Naive B cell (primary cell): ENCODE results near the gene KIF23. TPM values are rescaled to one million over a fixed set of nuclear protein-coding genes. Genes with fewer than 3 reads are reported as not detected.

Experiments
- ATAC-seq, 2 donors: fragments of 150-1000 bp; cut with Tn5 transposase; 2 replicates each; pipeline ENCODE4 v1.10.0; 2021; ENCODE audit warnings: low read depth in 2 of 2, mild to moderate bottlenecking in 2 of 2, moderate library complexity in 2 of 2
- DNase-seq: peaks from one replicate; pipeline ENCODE4 v3.0.0; 2022
- H3K27ac Mint-ChIP-seq, 6 donors: one replicate each; pipeline ENCODE4 v1.8.0; 2020 to 2022; ENCODE audit warnings: mild to moderate bottlenecking in 6 of 6, mixed read lengths in 6 of 6, moderate library complexity in 5 of 6, inconsistent platforms in 2 of 6
- H3K27me3 Mint-ChIP-seq, 3 donors: one replicate each; pipeline ENCODE4 v1.8.0; 2021 to 2022; ENCODE audit warnings: mixed read lengths in 3 of 3, mild to moderate bottlenecking in 1 of 3
- H3K36me3 Mint-ChIP-seq, 2 donors: one replicate each; pipeline ENCODE4 v1.8.0; 2020 to 2022; ENCODE audit warnings: mixed read lengths in 2 of 2, inconsistent platforms in 1 of 2, mild to moderate bottlenecking in 1 of 2
- H3K4me1 Mint-ChIP-seq, 3 donors: one replicate each; pipeline ENCODE4 v1.8.0; 2020 to 2022; ENCODE audit warnings: mixed read lengths in 3 of 3, inconsistent platforms in 1 of 3, mild to moderate bottlenecking in 1 of 3, moderate library complexity in 1 of 3
- H3K4me3 Mint-ChIP-seq, 8 donors: one replicate each; pipeline ENCODE4 v1.8.0; 2020 to 2022; ENCODE audit warnings: mild to moderate bottlenecking in 8 of 8, mixed read lengths in 8 of 8, moderate library complexity in 8 of 8, inconsistent platforms in 2 of 8
- H3K9me3 Mint-ChIP-seq, 7 donors: one replicate each; pipeline ENCODE4 v1.8.0; 2020 to 2022; ENCODE audit warnings: mixed read lengths in 7 of 7, mild to moderate bottlenecking in 5 of 7, inconsistent platforms in 2 of 7, moderate library complexity in 1 of 7
- polyA plus RNA-seq, 6 donors: library from polyadenylated mRNA; unstranded; fragments of 300-500 nt; fragmentation: Illumina TruSeq; gene quantifications; one replicate each; pipeline ENCODE4 v1.2.3, GENCODE V29; 2021; ENCODE audit warnings: low read depth in 6 of 6

Gene KIF23
- polyA plus RNA-seq, 6 donors from 2014 or later, result 0.17 TPM; not detected in 5

DNA sequence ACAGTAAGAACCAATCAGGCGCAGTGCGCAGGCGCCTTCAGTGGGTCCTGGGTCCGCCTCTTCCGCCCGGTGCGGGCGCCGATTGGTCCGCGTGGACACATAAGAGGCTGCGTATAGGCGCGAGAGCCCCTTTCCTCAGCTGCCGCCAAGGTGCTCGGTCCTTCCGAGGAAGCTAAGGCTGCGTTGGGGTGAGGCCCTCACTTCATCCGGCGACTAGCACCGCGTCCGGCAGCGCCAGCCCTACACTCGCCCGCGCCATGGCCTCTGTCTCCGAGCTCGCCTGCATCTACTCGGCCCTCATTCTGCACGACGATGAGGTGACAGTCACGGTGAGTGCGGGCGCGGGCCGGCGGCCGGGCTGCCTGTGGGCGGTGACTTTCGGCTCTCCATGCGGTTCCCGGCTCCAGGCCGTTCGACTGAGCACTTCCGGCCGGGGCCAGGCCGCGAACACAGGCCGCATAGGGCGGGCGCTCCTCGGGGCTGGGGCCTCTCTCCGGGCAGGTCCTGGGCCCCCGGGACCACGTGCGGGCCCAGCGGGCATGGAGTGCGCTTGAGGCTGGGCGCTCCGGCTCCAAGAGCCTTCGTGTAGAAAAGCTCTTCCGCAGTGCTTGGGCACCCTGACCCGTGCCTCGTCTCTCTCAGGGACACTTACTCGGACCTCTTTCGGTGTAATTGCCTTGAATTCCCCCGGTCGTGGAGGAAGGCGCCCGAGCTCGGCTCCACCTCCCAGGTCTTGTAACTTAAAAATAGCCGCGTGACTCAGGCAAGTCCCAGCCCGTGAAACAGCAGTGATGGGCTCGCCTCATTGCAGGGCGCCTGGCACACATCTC, 38.8 kb downstream of the KIF23 start, which contains the start of gene RPLP1:
RPLP1 (plus strand) TSS at position 127 of the 830 bp plus-strand sequence; CDS start at position 258, 131 bp downstream.
- no peaks in the 10 kb centered on the region for H3K9me3 Mint-ChIP-seq
- peak within 1 kb of the TSS; percentile 93 to 99 (median 96) for H3K27ac Mint-ChIP-seq
- H3K4me3 Mint-ChIP-seq, result peak within 1 kb of the TSS; percentile 96 to 99 (median 97)
- peaks cover 15 to 19% of the 10 kb centered on the region in 2 donors for H3K36me3 Mint-ChIP-seq
- ATAC-seq (peak; percentile 86 to 88), DNase-seq (peak; percentile 95)
- H3K27me3 Mint-ChIP-seq, result no peaks in the 10 kb centered on the region
- peaks cover 25 to 44% (median 37%) of the 10 kb centered on the region in 3 donors for H3K4me1 Mint-ChIP-seq

DNA sequence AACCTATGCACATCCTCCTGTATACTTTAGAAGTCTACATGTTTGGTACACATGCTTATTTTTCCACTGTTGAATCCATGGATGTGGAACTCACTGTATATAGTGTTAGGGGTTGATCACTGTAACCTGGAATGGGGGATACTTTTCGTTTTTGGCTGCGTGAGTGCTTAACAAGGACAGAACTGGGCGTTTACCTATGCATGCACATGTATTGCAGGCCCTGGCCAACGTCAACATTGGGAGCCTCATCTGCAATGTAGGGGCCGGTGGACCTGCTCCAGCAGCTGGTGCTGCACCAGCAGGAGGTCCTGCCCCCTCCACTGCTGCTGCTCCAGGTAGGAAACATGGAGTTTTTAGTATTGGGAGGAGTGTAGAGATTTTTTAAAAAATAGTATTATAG, 40.8 kb downstream of the KIF23 start:
- DNase-seq (no peak), ATAC-seq (no peak)
- Mint-ChIP-seq H3K4me1 (peaks cover 25 to 49% (median 37%) of the 10 kb centered on the region in 3 donors), H3K4me3 (peak overlapping the region in 5 of 8 donors; percentile 1 to 99 (median 97)), H3K27ac (peak overlapping the region in 1 of 6 donors; percentile 56), H3K27me3 (no peaks in the 10 kb centered on the region), H3K9me3 (no peaks in the 10 kb centered on the region), H3K36me3 (peaks cover 15 to 19% of the 10 kb centered on the region in 2 donors)

DNA sequence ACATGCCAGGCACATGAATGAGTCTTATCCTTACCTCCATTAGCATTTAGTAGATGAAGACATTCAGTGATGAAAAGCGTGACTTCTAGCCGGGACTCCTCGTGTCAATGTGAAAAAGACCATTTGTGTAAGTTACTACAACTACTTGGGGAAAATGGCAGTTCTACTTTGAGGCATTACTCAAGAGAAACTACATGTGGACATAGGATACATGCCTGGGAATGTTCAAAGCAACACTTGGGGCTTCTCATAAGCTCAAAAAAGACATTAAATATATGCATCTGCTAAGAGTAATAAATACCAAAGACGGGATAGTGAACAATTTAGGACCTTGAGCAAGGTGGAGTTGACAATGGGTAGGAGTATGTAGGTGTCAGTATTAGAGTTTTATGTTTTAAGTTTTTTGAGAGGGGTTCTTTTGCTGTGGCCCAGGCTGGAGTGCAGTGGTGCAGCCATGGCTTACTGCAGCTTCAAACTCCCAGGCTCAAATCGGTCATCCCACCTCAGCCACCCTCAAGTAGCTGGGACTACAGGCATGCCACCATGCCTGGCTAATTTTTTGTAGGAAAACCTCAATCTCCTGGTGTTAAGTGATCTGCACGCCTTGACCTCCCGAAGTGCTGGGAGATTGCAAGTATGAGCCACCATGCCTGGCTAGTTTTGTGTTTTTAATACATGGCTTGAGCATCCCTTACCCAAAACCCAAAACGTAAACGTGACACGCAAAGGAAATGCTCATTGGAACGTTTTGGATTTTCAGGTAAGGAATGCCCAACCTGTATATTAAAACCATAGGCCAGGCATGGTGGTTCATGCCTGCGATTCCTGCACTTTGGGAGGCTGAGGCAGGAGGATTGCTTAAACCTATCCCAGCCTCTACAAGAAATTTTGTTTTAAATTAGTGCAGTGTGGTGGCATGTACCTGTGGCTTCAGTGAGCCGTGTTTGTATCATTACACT, 42.3 kb downstream of the KIF23 start:
- no peak for ATAC-seq
- H3K9me3 Mint-ChIP-seq, result no peaks in the 10 kb centered on the region
- peak overlapping the region in 1 of 8 donors; percentile 97 for H3K4me3 Mint-ChIP-seq
- H3K27me3 Mint-ChIP-seq, result no peaks in the 10 kb centered on the region
- peaks cover 15 to 19% of the 10 kb centered on the region in 2 donors for H3K36me3 Mint-ChIP-seq
- DNase-seq, result no peak
- H3K27ac Mint-ChIP-seq, result peak overlapping the region in 1 of 6 donors; percentile 60
- H3K4me1 Mint-ChIP-seq, result peaks cover 25 to 59% (median 39%) of the 10 kb centered on the region in 3 donors

DNA sequence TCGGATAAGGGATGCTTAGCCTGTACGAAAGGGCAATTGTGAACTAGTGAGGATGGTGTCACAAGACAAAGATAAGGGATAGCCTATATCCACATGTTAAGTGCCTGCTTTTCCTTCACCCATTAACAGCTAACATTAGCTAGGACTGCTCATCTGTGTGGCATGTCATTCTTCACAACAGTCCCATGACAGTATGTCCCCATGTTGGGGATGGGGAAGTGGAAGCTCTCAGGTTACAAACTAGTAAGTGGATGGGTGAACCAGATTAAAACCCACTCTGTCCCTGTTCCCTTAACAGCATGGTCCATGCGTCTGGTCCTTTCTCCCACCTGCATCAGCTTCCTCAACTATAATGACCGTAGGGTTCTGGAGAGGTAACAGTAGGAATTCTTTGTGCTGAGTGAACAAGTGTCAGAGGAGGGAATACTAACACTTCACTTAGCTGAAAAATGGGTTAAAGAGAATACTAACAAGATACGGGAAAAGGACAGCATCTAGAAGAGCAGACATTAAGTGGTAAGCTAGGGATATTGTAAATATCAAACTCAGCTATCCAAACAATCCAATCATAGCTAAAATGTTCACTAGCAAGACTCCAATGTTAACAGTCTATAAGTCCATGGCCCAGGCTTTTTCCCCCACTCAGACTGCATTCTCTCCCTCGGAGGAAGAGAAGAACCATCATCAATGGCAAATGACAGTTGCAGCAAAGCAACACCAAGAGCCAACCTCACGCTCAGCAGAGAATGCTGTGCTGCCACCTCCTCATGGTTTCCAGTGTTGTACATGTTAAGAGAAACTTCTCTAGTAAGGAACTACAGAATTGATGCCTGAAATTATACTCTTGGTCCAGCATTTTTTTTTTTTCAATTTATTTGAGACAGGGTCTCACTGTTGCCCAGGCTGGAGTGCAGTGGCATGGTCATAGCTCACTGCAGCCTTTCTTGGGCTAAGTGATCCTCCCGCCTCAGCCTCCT, 43.4 kb downstream of the KIF23 start:
- Mint-ChIP-seq H3K4me1 (peaks cover 22 to 60% (median 41%) of the 10 kb centered on the region in 3 donors), H3K4me3 (peak overlapping the region in 1 of 8 donors; percentile 21)
- no peak for DNase-seq

DNA sequence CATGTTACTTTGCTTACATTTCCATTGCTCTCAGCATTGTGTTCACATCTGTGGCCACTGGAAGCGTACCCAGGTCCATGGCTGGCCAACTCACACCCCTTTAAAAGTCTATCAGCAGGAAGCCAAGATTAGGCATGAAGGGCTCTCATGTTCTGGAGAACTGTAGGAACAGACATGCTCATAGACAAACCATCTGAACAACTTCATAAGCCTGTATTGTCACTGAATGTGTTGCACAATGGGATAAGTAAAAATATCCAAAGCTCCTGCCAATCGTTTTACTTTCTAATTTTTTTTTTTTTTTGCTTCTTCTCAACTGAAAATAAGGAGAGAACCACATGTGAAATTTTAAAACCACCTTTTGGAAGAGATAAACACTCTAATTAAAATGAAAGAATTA, 44.9 kb downstream of the KIF23 start:
- no peaks in the 10 kb centered on the region for H3K9me3 Mint-ChIP-seq
- no peaks in the 10 kb centered on the region for H3K27me3 Mint-ChIP-seq
- H3K4me3 Mint-ChIP-seq, result peak overlapping the region in 4 of 8 donors; percentile 15 to 95 (median 38)
- peaks cover 18 to 59% (median 43%) of the 10 kb centered on the region in 3 donors for H3K4me1 Mint-ChIP-seq
- no peak overlapping the region for H3K27ac Mint-ChIP-seq
- DNase-seq, result no peak
- no peak for ATAC-seq
- H3K36me3 Mint-ChIP-seq, result peaks cover 9 to 14% of the 10 kb centered on the region in 2 donors

More for the DNA sequence above, 43.4 kb downstream of the KIF23 start:
- H3K27me3 Mint-ChIP-seq, result no peaks in the 10 kb centered on the region
- no peaks in the 10 kb centered on the region for H3K9me3 Mint-ChIP-seq
- H3K27ac Mint-ChIP-seq, result peak overlapping the region in 1 of 6 donors; percentile 36
- H3K36me3 Mint-ChIP-seq, result peaks cover 15 to 19% of the 10 kb centered on the region in 2 donors
- no peak for ATAC-seq

DNA sequence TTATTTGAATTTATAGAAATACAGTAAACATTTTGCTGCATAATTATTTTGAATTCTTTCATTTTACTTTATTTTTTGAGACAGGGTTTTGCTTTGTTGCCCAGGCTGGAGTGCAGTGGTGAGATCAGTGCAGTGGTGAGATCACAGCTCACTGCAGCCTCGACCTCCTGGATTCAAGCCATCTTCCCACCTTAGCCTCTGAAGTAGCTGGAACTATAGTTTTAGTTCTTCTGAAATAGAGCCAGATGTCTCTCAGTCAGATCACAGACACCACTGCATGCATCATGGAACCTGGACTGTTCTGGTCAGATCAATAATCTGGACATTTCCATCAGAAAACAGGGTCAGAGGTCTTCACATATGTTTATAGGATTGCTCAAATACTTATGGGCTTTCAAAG, 46.3 kb downstream of the KIF23 start:
- H3K9me3 Mint-ChIP-seq, result no peaks in the 10 kb centered on the region
- DNase-seq, result no peak
- no peak for ATAC-seq
- H3K27ac Mint-ChIP-seq, result no peak overlapping the region
- peaks cover 9% of the 10 kb centered on the region in 2 donors for H3K36me3 Mint-ChIP-seq
- peaks cover 8 to 45% (median 31%) of the 10 kb centered on the region in 3 donors for H3K4me1 Mint-ChIP-seq
- no peaks in the 10 kb centered on the region for H3K27me3 Mint-ChIP-seq
- peak overlapping the region in 2 of 8 donors; percentile 22 to 95 for H3K4me3 Mint-ChIP-seq

DNA sequence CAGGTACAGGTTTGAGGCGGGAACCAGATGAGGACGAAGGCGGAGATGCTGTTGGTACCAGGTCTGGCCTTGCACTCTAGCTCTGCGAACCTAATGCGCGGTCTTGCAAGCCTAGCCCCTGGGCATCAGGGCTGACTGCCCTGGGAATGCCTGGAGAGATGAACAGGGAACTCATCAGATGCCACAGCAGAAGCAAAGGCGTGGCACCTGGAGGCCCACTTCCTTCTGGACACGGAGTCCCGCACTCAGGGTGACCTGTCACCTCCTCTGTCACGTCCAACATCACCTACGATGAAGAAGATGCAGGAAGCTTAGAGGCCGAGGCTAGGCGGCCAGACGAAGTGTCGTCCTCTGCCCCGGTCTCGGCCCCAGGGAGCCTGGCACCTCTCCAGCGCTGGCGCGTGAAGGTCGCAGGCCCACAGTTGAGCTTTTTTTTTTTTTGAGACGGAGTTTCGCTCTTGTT, 47.9 kb downstream of the KIF23 start:
- Mint-ChIP-seq H3K36me3 (no peaks in the 10 kb centered on the region), H3K4me3 (peak overlapping the region; percentile 90 to 96 (median 94)), H3K4me1 (peaks cover 8 to 38% (median 25%) of the 10 kb centered on the region in 3 donors), H3K27me3 (no peaks in the 10 kb centered on the region), H3K9me3 (no peaks in the 10 kb centered on the region), H3K27ac (peak overlapping the region in 3 of 6 donors; percentile 76 to 87 (median 80))
- DNase-seq, result no peak
- ATAC-seq, result no peak

DNA sequence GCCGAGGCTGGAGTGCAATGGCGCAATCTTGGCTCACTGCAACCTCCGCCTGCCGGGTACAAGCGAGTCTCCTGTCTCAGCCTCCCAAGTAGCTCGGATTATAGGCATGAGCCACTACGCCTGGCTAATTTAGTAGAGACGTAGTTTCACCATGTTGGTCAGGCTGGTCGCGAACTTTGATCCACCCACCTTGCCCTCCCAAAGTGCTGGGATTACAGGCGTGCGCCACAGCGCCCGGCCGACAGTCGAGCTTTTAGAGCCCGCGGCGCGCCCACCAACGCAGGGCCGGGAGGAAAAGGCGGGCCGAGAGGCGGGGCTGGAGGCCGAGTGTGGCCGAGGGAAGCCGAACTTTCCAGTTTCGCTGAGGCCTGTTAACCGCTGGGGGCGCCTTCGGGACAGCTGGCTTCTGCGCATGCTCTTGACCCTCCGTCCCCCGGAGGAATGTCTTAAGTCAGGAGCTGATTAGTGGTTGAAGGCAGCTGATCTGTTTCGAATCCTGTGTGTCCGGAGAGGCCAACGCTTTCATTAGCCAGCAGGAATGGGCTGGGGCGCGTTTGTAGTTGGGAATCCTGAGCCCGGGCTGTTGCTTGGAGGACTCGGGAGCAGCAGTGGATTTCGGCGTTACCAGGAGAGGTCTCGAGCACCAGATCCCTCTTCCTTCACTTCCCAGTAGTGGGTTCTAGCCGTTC, 48.5 kb downstream of the KIF23 start:
- no peaks in the 10 kb centered on the region for H3K9me3 Mint-ChIP-seq
- H3K4me3 Mint-ChIP-seq, result peak overlapping the region; percentile 90 to 96 (median 94)

DNA sequence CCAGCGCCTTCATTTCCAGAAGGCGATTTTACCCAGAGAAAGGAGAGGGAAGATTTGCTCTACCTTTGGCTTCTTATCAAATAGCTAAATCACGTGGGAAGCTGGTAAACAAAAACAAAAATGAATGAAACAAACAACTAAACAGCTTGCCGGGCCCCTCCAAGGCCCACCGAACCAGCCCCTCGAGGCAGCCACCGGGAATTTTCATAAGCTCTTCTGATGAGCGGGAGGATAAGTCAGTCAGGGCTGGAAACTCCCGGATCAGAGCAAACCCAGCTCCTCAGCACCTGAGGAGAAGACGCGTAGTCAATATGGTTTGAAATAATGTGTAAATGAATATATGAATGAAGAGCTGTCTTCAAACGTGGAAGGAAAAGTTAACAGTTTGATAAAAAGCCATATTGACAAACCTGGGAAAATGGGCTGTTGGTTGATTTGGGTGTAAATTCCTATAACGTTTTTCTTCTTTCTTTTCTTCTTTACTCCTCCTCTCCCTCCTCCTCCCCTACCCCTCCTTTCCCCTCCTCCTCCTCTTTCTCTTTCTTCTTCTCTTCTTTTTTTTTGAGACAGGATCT, 49.1 kb downstream of the KIF23 start:
- Mint-ChIP-seq H3K36me3 (no peaks in the 10 kb centered on the region), H3K27ac (peak overlapping the region in 4 of 6 donors; percentile 67 to 87 (median 75)), H3K9me3 (no peaks in the 10 kb centered on the region), H3K4me3 (peak overlapping the region; percentile 90 to 96 (median 94)), H3K27me3 (peaks cover 0 to 3% (median 0%) of the 10 kb centered on the region in 3 donors), H3K4me1 (peaks cover 8 to 34% (median 25%) of the 10 kb centered on the region in 3 donors)
- DNase-seq (no peak), ATAC-seq (no peak)

More for the DNA sequence above, 48.5 kb downstream of the KIF23 start:
- ATAC-seq, result peak; percentile 98
- no peaks in the 10 kb centered on the region for H3K27me3 Mint-ChIP-seq
- H3K27ac Mint-ChIP-seq, result peak overlapping the region; percentile 47 to 91 (median 78)
- H3K36me3 Mint-ChIP-seq, result no peaks in the 10 kb centered on the region
- peaks cover 8 to 38% (median 25%) of the 10 kb centered on the region in 3 donors for H3K4me1 Mint-ChIP-seq
- peak; percentile 92 for DNase-seq

DNA sequence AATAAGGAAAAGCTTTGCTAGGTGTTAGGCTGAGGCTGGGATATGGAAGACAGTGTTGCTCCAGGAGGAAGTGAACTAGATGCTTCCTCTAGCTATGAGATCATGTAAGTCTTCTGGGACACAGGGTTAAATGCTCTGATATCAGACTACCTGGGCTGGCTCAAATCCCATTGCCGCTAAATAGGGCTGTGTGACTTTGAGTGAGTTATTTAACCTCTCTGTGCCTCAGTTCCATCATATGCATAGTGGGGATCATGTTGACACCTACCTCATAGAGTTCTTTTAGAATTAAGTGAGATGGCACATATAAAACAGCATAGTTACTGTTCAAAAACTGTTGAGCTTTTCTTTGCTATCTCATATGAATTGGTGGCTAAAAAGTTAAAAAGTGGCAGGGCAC, 51.1 kb downstream of the KIF23 start:
- peaks cover 0 to 8% (median 6%) of the 10 kb centered on the region in 3 donors for H3K27me3 Mint-ChIP-seq
- H3K36me3 Mint-ChIP-seq, result no peaks in the 10 kb centered on the region
- H3K4me3 Mint-ChIP-seq, result peak overlapping the region in 1 of 8 donors; percentile 46
- ATAC-seq (no peak), DNase-seq (no peak)
- no peaks in the 10 kb centered on the region for H3K9me3 Mint-ChIP-seq
- no peak overlapping the region for H3K27ac Mint-ChIP-seq
- peaks cover 12 to 31% (median 25%) of the 10 kb centered on the region in 3 donors for H3K4me1 Mint-ChIP-seq

DNA sequence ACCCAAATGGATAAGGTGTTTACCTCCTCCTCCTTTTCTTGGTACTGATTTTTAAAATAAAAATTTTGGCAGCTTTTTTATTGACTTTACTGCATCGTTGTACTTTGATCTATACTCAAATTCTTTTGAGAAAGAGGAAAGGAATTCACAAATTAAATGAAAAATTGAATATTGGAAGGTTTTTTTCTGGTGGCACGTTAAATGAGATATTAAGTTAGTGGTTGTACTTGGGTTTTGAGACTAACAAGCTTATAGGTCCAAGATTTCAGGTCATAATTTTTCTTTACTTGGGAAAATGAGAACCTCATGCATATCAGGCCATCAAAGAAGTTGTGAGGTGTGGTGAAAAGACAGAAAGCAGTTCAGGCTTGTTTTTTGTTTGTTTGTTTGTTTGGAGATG, 52.6 kb downstream of the KIF23 start:
- no peak for ATAC-seq
- H3K27ac Mint-ChIP-seq, result no peak overlapping the region

More for the DNA sequence above, 52.6 kb downstream of the KIF23 start:
- peaks cover 5 to 12% (median 8%) of the 10 kb centered on the region in 3 donors for H3K27me3 Mint-ChIP-seq
- no peaks in the 10 kb centered on the region for H3K9me3 Mint-ChIP-seq
- H3K36me3 Mint-ChIP-seq, result no peaks in the 10 kb centered on the region
- no peak for DNase-seq
- H3K4me1 Mint-ChIP-seq, result peaks cover 10 to 20% (median 18%) of the 10 kb centered on the region in 3 donors
- H3K4me3 Mint-ChIP-seq, result no peak overlapping the region
